ENCODE data around the gene RPLP2. TPM values are rescaled to one million over a fixed set of nuclear protein-coding genes. Genes with fewer than 3 reads are reported as not detected.

RPLP2 gene
- total RNA-seq, 1 donor from 2014 or later: 1,209 TPM

GRCh38 chr11:818396-819128, 8.8 kb downstream of the RPLP2 start, which contains the start of gene PNPLA2:
TSS of gene PNPLA2 (plus strand) at chr11:818914. CDS start at chr11:819719, 805 bp downstream.
- DNase-seq (ENCODE audit: low spot score): no peak

DNA sequence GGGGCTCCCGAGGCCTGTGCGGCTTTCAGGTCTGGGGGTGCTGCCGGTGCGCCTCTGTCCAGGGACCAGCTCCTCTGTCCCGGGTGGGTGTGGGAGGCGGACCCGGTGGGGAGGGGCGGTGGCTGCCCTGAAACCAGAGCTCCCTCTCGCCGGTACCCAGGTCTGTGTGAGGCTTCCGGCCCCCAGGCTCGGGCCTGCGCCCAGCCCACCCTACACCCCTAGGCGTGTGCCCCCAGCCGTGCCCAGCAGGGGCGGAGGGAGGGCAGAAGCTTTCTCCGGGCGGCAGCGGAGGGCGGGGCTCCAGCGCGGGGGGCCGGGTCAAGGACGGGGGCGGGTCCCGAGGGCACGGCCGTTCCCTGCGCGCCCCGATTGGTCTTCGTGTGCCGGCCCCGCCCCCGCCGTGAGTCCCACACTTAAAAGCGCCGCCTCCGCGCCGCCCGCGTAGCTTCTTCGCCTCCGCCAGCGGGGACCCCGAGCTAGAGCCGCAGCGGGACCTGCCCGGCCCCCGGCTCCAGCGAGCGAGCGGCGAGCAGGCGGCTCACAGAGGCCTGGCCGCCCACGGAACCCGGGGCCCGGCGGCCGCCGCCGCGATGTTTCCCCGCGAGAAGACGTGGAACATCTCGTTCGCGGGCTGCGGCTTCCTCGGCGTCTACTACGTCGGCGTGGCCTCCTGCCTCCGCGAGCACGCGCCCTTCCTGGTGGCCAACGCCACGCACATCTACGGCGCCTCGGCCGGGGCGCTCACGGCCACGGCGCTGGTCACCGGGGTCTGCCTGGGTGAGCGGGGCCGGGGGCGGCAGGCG, 9.6 kb downstream of the RPLP2 start:
- intact Hi-C loops (cut with DNase I): no loop called here
- peak; percentile 96 for DNase-seq (ENCODE audit: low spot score)
- ATAC-seq: peak; percentile 85

More at GRCh38 chr11:818396-819128, 8.8 kb downstream of the RPLP2 start, which contains the start of gene PNPLA2:
- intact Hi-C loops (cut with DNase I): no loop called here
- peak; percentile 57 for ATAC-seq

DNA sequence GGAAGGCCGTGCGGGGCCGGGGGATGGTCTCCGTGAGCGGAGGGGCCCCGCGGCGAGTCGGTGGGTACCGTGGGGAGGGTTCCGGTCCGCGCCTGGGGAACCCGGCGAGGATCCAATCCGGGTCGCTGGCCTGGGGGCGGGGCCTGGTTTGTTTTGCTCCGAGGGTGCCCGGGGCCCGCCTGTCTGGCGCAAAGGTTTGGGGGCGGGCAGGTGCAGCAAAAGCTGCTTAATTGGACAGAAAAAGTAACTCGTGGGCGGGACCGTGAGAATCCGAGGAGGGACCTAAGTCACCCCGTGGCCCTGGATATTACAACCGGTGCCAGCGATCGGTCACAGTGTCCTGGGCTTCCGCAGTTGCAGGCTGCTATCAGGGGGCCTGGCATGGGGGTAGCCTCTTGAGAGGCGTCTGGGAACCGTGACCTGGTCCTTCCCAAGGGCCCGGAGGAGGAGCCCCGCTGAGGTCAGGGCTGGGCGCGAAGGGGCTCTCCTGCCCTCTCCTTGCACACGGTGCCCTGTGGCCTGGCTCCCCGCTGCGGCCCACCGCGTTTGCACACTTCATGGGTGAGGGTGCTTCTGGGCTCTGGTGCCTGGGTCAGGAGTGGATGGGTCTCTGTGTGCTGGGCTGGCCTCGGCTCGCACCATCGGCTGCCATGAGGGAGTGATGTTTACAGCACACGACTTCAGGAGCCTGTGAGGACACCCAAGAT, 10.3 kb downstream of the RPLP2 start:
- intact Hi-C loops (cut with DNase I): no loop called here
- DNase-seq (ENCODE audit: low spot score) (peak; percentile 91), ATAC-seq (peak; percentile 33)

DNA sequence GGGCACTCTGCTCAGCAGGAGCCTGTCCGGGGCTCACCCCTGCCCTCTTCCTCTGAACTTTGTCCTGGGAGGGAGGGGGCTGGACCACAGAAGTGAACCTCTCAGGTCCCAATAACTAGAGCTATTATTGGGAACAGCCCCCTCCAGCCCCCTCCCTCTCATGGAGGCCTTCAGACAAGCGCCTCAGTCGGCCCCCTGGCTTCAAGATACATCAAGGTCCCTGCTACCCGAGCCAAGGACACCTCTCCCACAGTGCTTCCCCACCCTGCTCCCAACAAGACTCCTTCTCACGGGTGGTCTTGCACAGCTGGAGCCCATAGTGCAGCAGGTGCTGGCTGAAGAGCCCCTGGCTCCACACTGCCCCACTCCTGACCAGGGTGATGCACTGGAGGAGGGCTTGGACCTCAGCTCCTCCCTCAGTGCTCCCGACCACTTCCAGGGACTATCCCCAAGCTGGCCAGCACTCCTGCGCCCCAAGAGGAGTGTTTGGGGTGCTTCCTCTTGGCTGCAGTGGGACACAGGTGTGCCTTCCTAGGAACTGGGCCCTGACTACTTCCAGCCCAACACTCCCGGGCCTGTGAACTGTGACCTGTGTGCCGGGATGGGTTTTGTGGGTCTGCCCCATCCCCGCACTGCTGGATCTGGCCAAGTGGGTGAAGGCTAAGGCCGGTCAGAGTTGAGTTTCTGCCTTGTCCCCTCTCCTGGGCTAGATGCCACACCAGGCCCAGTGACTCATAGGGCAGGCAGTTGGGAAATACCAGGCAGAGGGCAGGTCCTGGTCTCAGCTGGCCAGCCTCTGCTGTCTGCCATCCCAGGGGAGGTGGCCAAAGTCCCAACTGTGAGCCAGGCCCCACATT, 11.1 kb downstream of the RPLP2 start:
- peak; percentile 78 for DNase-seq (ENCODE audit: low spot score)
- intact Hi-C loops (cut with DNase I): no loop called here
- peak; percentile 29 for ATAC-seq

DNA sequence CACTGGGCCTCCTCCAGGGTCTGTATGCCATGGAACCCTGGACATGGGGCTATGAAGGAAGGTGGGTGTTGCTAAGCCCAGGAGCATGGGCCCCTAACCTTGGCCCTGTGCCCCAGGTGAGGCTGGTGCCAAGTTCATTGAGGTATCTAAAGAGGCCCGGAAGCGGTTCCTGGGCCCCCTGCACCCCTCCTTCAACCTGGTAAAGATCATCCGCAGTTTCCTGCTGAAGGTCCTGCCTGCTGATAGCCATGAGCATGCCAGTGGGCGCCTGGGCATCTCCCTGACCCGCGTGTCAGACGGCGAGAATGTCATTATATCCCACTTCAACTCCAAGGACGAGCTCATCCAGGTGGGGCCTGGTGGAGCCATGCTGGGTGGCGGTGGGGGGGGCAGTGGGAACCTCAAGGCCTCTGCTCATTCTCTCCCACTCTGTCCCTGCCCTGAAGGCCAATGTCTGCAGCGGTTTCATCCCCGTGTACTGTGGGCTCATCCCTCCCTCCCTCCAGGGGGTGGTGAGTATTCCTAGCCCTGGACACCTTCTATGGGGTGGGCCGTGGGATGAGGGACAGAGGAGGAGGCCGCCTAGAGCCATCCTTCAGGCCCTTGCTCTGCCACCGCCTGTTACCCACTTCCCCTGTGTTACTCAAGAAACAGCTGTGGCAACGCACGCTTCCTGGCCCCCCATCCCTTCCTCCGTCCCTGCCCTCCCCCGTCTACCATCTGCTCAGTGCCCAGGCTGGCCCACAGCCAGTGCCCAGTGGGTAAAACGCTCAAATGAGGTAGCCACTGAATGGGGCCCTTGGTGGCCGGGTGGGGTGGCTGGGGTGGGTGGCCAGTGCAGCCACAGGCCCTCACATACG, 12.0 kb downstream of the RPLP2 start:
- intact Hi-C loops (cut with DNase I): no loop called here
- DNase-seq (ENCODE audit: low spot score): peak; percentile 72
- peak; percentile 1 for ATAC-seq

DNA sequence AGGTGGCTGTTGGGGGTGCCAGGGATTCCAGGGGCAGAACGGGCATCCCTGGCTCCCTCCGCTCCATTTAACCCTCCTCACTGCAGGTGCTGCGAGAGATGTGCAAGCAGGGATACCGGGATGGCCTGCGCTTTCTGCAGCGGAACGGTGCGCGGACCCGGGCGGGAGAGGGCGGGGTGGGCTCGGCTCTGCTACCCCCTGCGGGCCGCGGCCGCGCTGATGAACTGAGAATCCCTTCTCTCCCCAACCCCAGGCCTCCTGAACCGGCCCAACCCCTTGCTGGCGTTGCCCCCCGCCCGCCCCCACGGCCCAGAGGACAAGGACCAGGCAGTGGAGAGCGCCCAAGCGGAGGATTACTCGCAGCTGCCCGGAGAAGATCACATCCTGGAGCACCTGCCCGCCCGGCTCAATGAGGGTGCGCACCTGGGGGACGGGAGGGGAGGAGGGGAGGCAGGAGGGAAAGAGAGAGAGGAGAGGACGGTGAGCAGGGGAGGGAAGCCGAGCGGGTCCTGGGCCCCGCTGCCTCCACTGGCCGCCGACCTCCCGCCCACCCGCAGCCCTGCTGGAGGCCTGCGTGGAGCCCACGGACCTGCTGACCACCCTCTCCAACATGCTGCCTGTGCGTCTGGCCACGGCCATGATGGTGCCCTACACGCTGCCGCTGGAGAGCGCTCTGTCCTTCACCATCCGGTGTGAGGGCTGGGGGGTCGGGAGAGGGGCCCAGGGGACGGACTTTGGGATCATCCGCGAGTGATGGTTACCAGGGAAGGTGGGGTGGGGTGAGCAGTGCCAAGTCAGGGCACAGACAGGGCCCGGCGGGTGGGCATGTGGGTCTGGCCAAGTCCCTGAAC, 13.9 kb downstream of the RPLP2 start:
- intact Hi-C loops (cut with DNase I): no loop called here

DNA sequence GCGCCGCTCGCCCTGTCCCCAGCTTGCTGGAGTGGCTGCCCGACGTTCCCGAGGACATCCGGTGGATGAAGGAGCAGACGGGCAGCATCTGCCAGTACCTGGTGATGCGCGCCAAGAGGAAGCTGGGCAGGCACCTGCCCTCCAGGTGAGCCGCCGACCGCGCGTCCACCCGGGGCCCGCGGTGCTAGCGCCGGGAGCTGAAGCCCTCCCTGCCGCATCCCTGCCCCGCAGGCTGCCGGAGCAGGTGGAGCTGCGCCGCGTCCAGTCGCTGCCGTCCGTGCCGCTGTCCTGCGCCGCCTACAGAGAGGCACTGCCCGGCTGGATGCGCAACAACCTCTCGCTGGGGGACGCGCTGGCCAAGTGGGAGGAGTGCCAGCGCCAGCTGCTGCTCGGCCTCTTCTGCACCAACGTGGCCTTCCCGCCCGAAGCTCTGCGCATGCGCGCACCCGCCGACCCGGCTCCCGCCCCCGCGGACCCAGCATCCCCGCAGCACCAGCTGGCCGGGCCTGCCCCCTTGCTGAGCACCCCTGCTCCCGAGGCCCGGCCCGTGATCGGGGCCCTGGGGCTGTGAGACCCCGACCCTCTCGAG, 14.6 kb downstream of the RPLP2 start:
- ATAC-seq (no peak), DNase-seq (ENCODE audit: low spot score) (no peak)
- intact Hi-C loops (cut with DNase I): no loop called here

More for the DNA sequence above, 13.9 kb downstream of the RPLP2 start:
- DNase-seq (ENCODE audit: low spot score): no peak
- no peak for ATAC-seq

DNA sequence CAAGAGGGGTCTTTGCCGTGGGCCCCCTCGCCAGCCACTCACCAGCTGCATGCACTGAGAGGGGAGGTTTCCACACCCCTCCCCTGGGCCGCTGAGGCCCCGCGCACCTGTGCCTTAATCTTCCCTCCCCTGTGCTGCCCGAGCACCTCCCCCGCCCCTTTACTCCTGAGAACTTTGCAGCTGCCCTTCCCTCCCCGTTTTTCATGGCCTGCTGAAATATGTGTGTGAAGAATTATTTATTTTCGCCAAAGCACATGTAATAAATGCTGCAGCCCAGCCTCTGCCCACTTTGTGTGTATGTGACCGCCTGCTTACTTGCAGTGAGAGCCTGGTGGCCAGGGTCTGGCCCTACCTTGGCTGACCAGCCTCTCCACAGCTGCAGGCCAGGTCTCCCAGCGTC, 15.2 kb downstream of the RPLP2 start:
- intact Hi-C loops (cut with DNase I): no loop called here
- ATAC-seq: no peak
- DNase-seq (ENCODE audit: low spot score): no peak

- DNase-seq (ENCODE audit: low spot score) (no peak), ATAC-seq (no peak)
- intact Hi-C loops (cut with DNase I): no loop called here
These were observed 15.8 kb downstream of the RPLP2 start for GRCh38 chr11:825366-826226.

DNA sequence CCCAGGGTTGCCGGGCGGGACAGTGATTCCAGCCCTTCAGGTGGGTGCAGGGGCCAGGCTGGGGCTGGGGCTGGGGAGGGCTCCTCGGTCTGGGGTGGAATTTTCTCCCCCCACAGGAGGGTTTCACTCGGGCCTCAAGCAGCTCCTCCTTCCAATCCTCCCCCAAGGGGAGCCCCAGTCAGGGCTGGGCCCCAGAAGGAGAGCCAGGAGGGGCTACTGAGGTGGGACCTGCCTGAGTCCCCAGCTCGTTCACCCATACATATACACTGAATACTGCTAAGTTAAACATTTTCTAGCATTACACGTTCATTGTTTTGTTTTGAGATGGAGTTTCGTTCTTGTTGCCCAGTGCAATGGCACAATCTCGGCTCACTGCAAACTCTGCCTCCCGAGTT, 16.5 kb downstream of the RPLP2 start:
- DNase-seq (ENCODE audit: low spot score) (no peak), ATAC-seq (no peak)
- intact Hi-C loops (cut with DNase I): no loop called here

DNA sequence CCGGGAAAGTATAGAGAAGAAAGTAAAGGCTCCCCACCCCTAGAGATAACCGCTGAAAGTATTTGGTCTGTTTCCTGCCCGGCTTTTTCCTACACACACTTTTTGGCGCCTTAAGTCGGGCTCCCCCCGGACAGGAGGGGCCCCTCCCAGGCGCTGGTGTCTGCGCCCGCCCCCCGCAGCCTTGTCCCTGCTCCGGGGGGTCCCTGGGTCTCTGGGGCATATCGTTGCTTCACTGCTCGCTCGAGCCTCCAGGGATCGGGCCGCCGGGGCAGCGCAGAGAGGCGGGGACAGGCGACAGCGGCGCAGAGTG, 17.0 kb downstream of the RPLP2 start:
- no peak for DNase-seq (ENCODE audit: low spot score)
- no peak for ATAC-seq
- intact Hi-C loops (cut with DNase I): no loop called here

- DNase-seq (ENCODE audit: low spot score): no peak
- ATAC-seq: no peak
These were observed 17.6 kb downstream of the RPLP2 start for GRCh38 chr11:827146-827896.

GRCh38 chr11:827897-828192, 18.1 kb downstream of the RPLP2 start, which contains the start of gene CRACR2B:
TSS of gene CRACR2B (plus strand) at chr11:827919. CDS start at chr11:828608, 689 bp downstream.
- intact Hi-C loops (cut with DNase I): no loop called here
- DNase-seq (ENCODE audit: low spot score) (no peak), ATAC-seq (no peak)

More at GRCh38 chr11:827146-827896, 17.6 kb downstream of the RPLP2 start:
- intact Hi-C loops (cut with DNase I): no loop called here

GRCh38 chr11:828506-829175, 18.9 kb downstream of the RPLP2 start:
- ATAC-seq: no peak
- intact Hi-C loops (cut with DNase I): no loop called here
- no peak for DNase-seq (ENCODE audit: low spot score)
